Ramos (cell line): ENCODE data around the gene LPAR4.
"Not testable (repeated sequence)": the region's sequence is repeated elsewhere in the genome, so short reads cannot be mapped to it uniquely, and the experiment has no call there.

Experiments used
- in situ Hi-C: fragments of 300-500 bp; cut with MboI; formaldehyde crosslinking; loops from one replicate; pipeline ENCODE4 v1.14.3; 2022; ENCODE audit warnings: low sequenced_read_pairs; ENCODE audit not compliant: unreplicated experiment

The LPAR4 gene, protein sequence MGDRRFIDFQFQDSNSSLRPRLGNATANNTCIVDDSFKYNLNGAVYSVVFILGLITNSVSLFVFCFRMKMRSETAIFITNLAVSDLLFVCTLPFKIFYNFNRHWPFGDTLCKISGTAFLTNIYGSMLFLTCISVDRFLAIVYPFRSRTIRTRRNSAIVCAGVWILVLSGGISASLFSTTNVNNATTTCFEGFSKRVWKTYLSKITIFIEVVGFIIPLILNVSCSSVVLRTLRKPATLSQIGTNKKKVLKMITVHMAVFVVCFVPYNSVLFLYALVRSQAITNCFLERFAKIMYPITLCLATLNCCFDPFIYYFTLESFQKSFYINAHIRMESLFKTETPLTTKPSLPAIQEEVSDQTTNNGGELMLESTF

GRCh38 chrX:78747489-78747888 lies at the start of gene LPAR4:
Gene LPAR4, plus strand, starts transcription at chrX:78747720. Its CDS starts 7,150 bp downstream, at chrX:78754870.
- in situ Hi-C loops, result no loop called here

DNA sequence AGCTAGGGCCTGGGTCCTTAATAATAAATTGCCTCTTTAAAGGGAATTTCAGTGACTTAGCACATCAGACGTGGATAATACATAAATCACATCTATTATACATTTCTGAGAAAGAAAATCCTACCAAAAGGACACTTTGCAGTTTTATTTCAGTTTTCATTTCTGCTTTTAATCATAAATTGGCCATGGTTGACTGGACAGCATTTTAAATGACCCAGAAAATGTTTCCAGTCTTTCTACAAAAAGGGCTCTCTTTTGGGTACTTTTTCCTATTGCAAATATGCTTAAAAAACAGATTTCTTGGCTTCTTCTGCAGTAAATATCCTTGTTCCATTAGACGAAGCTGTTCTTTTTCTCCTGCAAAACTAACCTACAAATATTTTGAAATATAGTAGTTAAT lies 41.4 kb upstream of the LPAR4 start:
- in situ Hi-C loops, result no loop called here

DNA sequence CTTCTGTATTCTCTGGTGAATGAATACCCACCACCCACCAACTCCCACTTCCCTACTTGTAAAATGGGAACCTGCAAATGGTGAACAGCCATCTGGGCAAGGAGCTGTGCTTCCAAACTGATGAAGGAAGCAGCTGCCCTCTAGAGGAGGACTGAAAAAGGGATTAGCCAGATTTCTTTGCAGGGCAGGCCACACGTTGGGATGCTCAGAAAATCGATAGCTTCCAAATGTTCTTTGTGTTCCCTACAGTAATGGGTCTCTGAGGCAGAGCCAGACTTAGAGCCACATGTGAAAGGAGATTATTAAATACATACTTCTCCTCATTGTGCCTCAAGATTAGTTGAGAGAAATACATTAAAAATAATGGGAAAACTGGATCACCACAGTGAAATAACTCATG lies 39.3 kb upstream of the LPAR4 start:
- in situ Hi-C loops, result no loop called here

DNA sequence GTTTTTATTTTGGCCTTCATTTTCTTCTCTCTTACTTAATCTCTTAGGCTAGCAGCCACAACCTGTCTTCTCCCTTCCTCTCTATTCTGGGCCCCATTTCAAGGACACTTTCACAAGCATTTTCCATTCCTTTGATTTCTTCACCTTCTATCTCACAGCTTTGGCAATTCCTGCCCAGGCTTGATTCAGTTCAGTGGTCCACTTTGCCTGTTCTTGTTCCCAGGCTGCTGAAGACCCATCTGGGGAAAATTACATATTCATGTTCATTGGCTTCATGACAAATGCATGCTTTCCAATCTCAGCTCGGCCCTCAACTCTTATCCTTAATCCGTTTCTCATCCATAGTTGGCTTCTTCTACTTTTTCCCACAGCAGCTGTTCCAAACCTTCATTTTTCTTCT lies 38.7 kb upstream of the LPAR4 start:
- in situ Hi-C loops, result no loop called here

DNA sequence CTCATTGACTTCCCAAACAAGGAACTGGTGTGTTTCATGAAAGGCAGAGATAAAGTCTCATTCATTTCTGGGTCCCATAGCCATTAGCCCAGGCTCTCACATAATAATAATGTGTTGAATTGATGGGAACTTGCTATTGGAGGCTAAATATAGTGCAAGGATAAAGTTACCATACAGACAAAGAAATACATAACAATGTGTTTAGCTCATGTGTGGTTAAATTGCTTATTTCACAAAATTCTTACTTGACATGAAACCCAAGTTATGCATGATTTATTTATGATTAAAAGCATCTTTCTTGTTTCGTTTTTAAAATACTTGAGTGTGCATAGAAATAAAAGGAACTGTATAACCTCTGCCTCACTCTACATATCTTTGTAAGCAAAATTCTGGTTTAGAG lies 37.3 kb upstream of the LPAR4 start:
- in situ Hi-C loops, result no loop called here

GRCh38 chrX:78712336-78712735 lies 35.2 kb upstream of the LPAR4 start:
- in situ Hi-C loops, result no loop called here

GRCh38 chrX:78725287-78725686 lies 22.2 kb upstream of the LPAR4 start:
- in situ Hi-C loops, result no loop called here

GRCh38 chrX:78746496-78746895 lies 1.0 kb upstream of the LPAR4 start:
- in situ Hi-C loops, result no loop called here

GRCh38 chrX:78747971-78748370 lies 451 bp downstream of the LPAR4 start:
- in situ Hi-C loops, result no loop called here

GRCh38 chrX:78748846-78749245 lies 1.3 kb downstream of the LPAR4 start:
- in situ Hi-C loops, result no loop called here

DNA sequence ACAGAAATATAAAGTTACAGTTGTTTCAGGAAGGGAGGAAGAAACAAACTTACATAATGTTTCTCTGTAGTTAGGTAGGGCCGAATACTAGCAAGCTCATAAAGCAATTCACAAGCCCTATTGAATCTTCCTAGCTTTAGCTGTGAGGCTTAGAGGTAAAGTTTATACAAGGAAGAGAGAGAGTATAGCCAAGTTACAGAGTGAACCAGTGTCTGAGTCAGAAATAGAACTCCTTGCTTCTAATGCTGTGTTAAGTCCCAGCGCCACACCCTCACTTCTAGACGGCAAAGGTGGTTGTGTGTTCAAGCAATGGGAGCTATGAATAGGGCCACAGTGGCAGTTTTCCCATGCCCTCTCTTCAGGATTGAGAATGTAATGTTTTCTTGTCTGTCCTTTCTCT lies 6.1 kb downstream of the LPAR4 start:
- in situ Hi-C loops, result no loop called here

- in situ Hi-C loops, result no loop called here
Measured at GRCh38 chrX:78754917-78755316, 7.4 kb downstream of the LPAR4 start.

GRCh38 chrX:78759081-78759480 lies 11.6 kb downstream of the LPAR4 start:
- in situ Hi-C loops, result no loop called here

- in situ Hi-C loops, result no loop called here
Measured at GRCh38 chrX:78769101-78769755, 21.7 kb downstream of the LPAR4 start.

GRCh38 chrX:78769946-78770345 lies 22.4 kb downstream of the LPAR4 start:
- in situ Hi-C loops, result no loop called here

GRCh38 chrX:78796916-78797315 lies 49.4 kb downstream of the LPAR4 start:
- in situ Hi-C loops, result no loop called here

DNA sequence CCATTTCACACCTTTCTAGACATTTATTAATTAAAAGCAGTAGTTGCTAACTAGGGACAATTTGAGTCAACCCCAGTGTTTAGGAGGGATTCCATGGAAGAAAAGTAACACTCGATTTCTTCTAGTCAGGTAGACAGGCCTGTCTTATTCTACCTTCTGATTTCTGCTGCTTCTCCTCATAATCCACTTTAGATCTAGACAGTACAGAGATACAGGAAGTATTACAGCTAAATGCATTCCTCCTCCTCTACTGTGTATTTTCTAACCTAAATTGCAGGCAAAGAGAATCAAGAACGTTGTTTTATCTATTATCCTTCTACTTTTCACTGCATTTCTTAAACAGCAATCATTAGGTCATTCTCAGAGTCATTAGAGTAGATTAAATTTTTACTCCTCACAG lies 52.6 kb downstream of the LPAR4 start:
- in situ Hi-C loops, result no loop called here

GRCh38 chrX:78800694-78801093 lies 53.2 kb downstream of the LPAR4 start:
- in situ Hi-C loops, result no loop called here

GRCh38 chrX:78801522-78801921 lies 54.0 kb downstream of the LPAR4 start:
- in situ Hi-C loops, result no loop called here

- in situ Hi-C loops, result not testable (repeated sequence)
Measured at GRCh38 chrX:78802526-78802925, 55.0 kb downstream of the LPAR4 start.
